Urothelium cell line (cell line): Measurements from ENCODE around the gene RAB27A.
A peak's percentile ranks its signal among the peaks of the same experiment; 100 is the strongest.
"Not testable (repeated sequence)": the region's sequence is repeated elsewhere in the genome, so short reads cannot be mapped to it uniquely, and the experiment has no call there.

Experiments used
- DNase-seq: peaks from one replicate; pipeline ENCODE4 v3.0.0; 2011; ENCODE audit warnings: low spot score, mixed read lengths
- FAIRE-seq: peaks from 2 replicates; lab custom pipeline; 2011; peaks lifted over from hg19 to GRCh38; lab: Jason Lieb, UNC

RAB27A gene

GRCh38 chr15:55253580-55253979 lies 36.0 kb downstream of the RAB27A start:
- no peak for FAIRE-seq

GRCh38 chr15:55252201-55252600 lies 37.4 kb downstream of the RAB27A start:
- FAIRE-seq, DNase-seq: not testable (repeated sequence)

More at GRCh38 chr15:55253580-55253979, 36.0 kb downstream of the RAB27A start:
- peak; percentile 10 for DNase-seq

GRCh38 chr15:55250941-55251340 lies 38.7 kb downstream of the RAB27A start:
- FAIRE-seq (no peak), DNase-seq (no peak)

GRCh38 chr15:55250392-55250791 lies 39.2 kb downstream of the RAB27A start:
- DNase-seq: no peak
- no peak for FAIRE-seq

GRCh38 chr15:55249885-55250284 lies 39.7 kb downstream of the RAB27A start:
- FAIRE-seq, DNase-seq: not testable (repeated sequence)

GRCh38 chr15:55248895-55249294 lies 40.7 kb downstream of the RAB27A start:
- DNase-seq (no peak), FAIRE-seq (no peak)

GRCh38 chr15:55247766-55248427 lies 41.7 kb downstream of the RAB27A start:
- FAIRE-seq: no peak
- no peak for DNase-seq

GRCh38 chr15:55247311-55247710 lies 42.3 kb downstream of the RAB27A start:
- DNase-seq (no peak), FAIRE-seq (no peak)

GRCh38 chr15:55246567-55246966 lies 43.0 kb downstream of the RAB27A start:
- FAIRE-seq (no peak), DNase-seq (no peak)

GRCh38 chr15:55245059-55245458 lies 44.6 kb downstream of the RAB27A start:
- FAIRE-seq (no peak), DNase-seq (no peak)

GRCh38 chr15:55241891-55242290 lies 47.7 kb downstream of the RAB27A start:
- DNase-seq (no peak), FAIRE-seq (no peak)

GRCh38 chr15:55241186-55241585 lies 48.4 kb downstream of the RAB27A start:
- DNase-seq: no peak
- no peak for FAIRE-seq

GRCh38 chr15:55240125-55240760 lies 49.4 kb downstream of the RAB27A start:
- FAIRE-seq (no peak), DNase-seq (no peak)

- FAIRE-seq (no peak), DNase-seq (no peak)
These were observed 50.0 kb downstream of the RAB27A start for GRCh38 chr15:55239440-55240124.

GRCh38 chr15:55238877-55239276 lies 50.7 kb downstream of the RAB27A start:
- no peak for FAIRE-seq
- DNase-seq: no peak

- DNase-seq (no peak), FAIRE-seq (no peak)
These were observed 52.1 kb downstream of the RAB27A start for GRCh38 chr15:55237219-55238130.

- no peak for FAIRE-seq
These were observed 54.0 kb downstream of the RAB27A start for GRCh38 chr15:55235546-55236036.

GRCh38 chr15:55234800-55235104 lies 54.9 kb downstream of the RAB27A start:
- FAIRE-seq: no peak
- no peak for DNase-seq

More at GRCh38 chr15:55235546-55236036, 54.0 kb downstream of the RAB27A start:
- DNase-seq: no peak

- FAIRE-seq (no peak), DNase-seq (no peak)
These were observed 55.4 kb downstream of the RAB27A start for GRCh38 chr15:55234104-55234799.

GRCh38 chr15:55231455-55231854 lies 58.2 kb downstream of the RAB27A start:
- FAIRE-seq (no peak), DNase-seq (no peak)
